GM19043 (cell line): ENCODE results near the gene IL1RAPL2.
A peak's percentile ranks its signal among the peaks of the same experiment; 100 is the strongest.
"Not testable (repeated sequence)": the region's sequence is repeated elsewhere in the genome, so short reads cannot be mapped to it uniquely, and the experiment has no call there.

Experiments
- ATAC-seq: cut with Tn5 transposase; IDR thresholded peaks from one replicate; pipeline ENCODE4 v1.9.1; 2021; ENCODE audit warnings: low read depth; ENCODE audit not compliant: unreplicated experiment

IL1RAPL2 gene

GRCh38 chrX:104842646-104843045 lies 276.6 kb downstream of the IL1RAPL2 start:
- ATAC-seq, result no peak

GRCh38 chrX:104852241-104852640 lies 286.2 kb downstream of the IL1RAPL2 start:
- no peak for ATAC-seq

GRCh38 chrX:104854188-104854587 lies 288.2 kb downstream of the IL1RAPL2 start:
- peak; percentile 65 for ATAC-seq

GRCh38 chrX:104854790-104855340 lies 288.9 kb downstream of the IL1RAPL2 start:
- ATAC-seq, result no peak

GRCh38 chrX:104863466-104863865 lies 297.5 kb downstream of the IL1RAPL2 start:
- no peak for ATAC-seq

GRCh38 chrX:104864296-104864695 lies 298.3 kb downstream of the IL1RAPL2 start:
- no peak for ATAC-seq

GRCh38 chrX:104877504-104877903 lies 311.5 kb downstream of the IL1RAPL2 start:
- no peak for ATAC-seq

- ATAC-seq, result no peak
Observed at GRCh38 chrX:104902070-104902469, 336.1 kb downstream of the IL1RAPL2 start.

- not testable (repeated sequence) for ATAC-seq
Observed at GRCh38 chrX:104909694-104910093, 343.7 kb downstream of the IL1RAPL2 start.

GRCh38 chrX:104913348-104913747 lies 347.3 kb downstream of the IL1RAPL2 start:
- ATAC-seq, result no peak

GRCh38 chrX:104914686-104915085 lies 348.7 kb downstream of the IL1RAPL2 start:
- not testable (repeated sequence) for ATAC-seq

GRCh38 chrX:104918122-104918521 lies 352.1 kb downstream of the IL1RAPL2 start:
- ATAC-seq, result no peak

GRCh38 chrX:104921584-104922205 lies 355.7 kb downstream of the IL1RAPL2 start:
- no peak for ATAC-seq

- peak; percentile 95 for ATAC-seq
Observed at GRCh38 chrX:104922206-104922621, 356.2 kb downstream of the IL1RAPL2 start.

GRCh38 chrX:104929324-104929723 lies 363.3 kb downstream of the IL1RAPL2 start:
- ATAC-seq, result no peak

GRCh38 chrX:104935581-104935980 lies 369.6 kb downstream of the IL1RAPL2 start:
- no peak for ATAC-seq

- no peak for ATAC-seq
Observed at GRCh38 chrX:104953251-104953650, 387.3 kb downstream of the IL1RAPL2 start.

GRCh38 chrX:104961926-104962325 lies 395.9 kb downstream of the IL1RAPL2 start:
- no peak for ATAC-seq

GRCh38 chrX:104968241-104968640 lies 402.2 kb downstream of the IL1RAPL2 start:
- no peak for ATAC-seq

GRCh38 chrX:104972737-104973136 lies 406.7 kb downstream of the IL1RAPL2 start:
- no peak for ATAC-seq

GRCh38 chrX:104987063-104987462 lies 421.1 kb downstream of the IL1RAPL2 start:
- ATAC-seq, result no peak

GRCh38 chrX:104988038-104988437 lies 422.0 kb downstream of the IL1RAPL2 start:
- ATAC-seq, result no peak
